Endothelial cell of umbilical vein (primary cell): ENCODE results near the gene SUSD5. TPM values are rescaled to one million over a fixed set of nuclear protein-coding genes. Genes with fewer than 3 reads are reported as not detected.

Experiments
- BruUV-seq: library from RNA; stranded (reverse); fragments of 400-500 nt; replicated peaks from 2 replicates; lab custom pipeline; 2021; lab: Mats Ljungman, UMichigan
- CTCF ChIA-PET: fragments of 300-600, 350-600 bp; sonication (Branson Sonifier 250); formaldehyde crosslinking; loops from one replicate; lab custom pipeline; 2021; ENCODE audit warnings: antibody characterized with exemption, inconsistent platforms; lab: Charles Lee
- POLR2A ChIA-PET: fragments of 300-600, 350-600 bp; sonication (Branson Sonifier 250); formaldehyde crosslinking; loops from one replicate; lab custom pipeline; 2021; ENCODE audit warnings: antibody characterized with exemption, inconsistent platforms; lab: Charles Lee
- DNase-seq: peaks from one replicate; pipeline ENCODE4 v3.0.0-alpha.2; 2011; ENCODE audit warnings: low read depth, low spot score
- FAIRE-seq: peaks from 2 replicates; lab custom pipeline; 2011; peaks lifted over from hg19 to GRCh38; lab: Jason Lieb, UNC
- H2AFZ ChIP-seq: 2 replicates; pipeline ENCODE4 v1.6.0; 2012; ENCODE audit warnings: low read depth, low read length, control low read depth, inconsistent platforms
- H3K27ac ChIP-seq: 2 replicates; pipeline ENCODE4 v1.5.1; 2011; ENCODE audit warnings: low read depth, mild to moderate bottlenecking, control low read depth, low read length, moderate library complexity; ENCODE audit not compliant: insufficient read depth
- H3K27me3 ChIP-seq, 2 experiments: 2 replicates each; pipeline versions ENCODE4 v1.6.0 to v1.6.1; 2011; ENCODE audit warnings: low read length in 2 of 2, mixed read lengths in 1 of 2; ENCODE audit not compliant: control insufficient read depth in 2 of 2, insufficient read depth in 2 of 2
- H3K36me3 ChIP-seq, 2 experiments: 2 replicates in 1 of 2; 3 replicates in 1 of 2; pipeline ENCODE4 v1.5.1; 2011; ENCODE audit warnings: low read length in 2 of 2, mild to moderate bottlenecking in 1 of 2, moderate library complexity in 1 of 2; ENCODE audit not compliant: control insufficient read depth in 2 of 2, insufficient read depth in 2 of 2; ENCODE audit errors: extremely low read depth in 1 of 2
- H3K4me1 ChIP-seq: 3 replicates; pipeline ENCODE4 v1.5.1; 2011; ENCODE audit warnings: mild to moderate bottlenecking, low read length; ENCODE audit not compliant: control insufficient read depth, insufficient read depth; ENCODE audit errors: extremely low read depth
- H3K4me2 ChIP-seq: 2 replicates; pipeline ENCODE4 v1.6.1; 2011; ENCODE audit warnings: low read length, control low read depth, mixed read lengths; ENCODE audit not compliant: insufficient read depth
- H3K4me3 ChIP-seq, 3 experiments: fragments of 200-600 bp in 1 of 3; sonication (generic), shearing (Covaris generic) in 1 of 3; replicated peaks in 1 of 3; 2 replicates each; pipeline ENCODE4 v1.5.1; 2011 to 2016; ENCODE audit warnings: control low read depth in 3 of 3, low read length in 3 of 3, mild to moderate bottlenecking in 2 of 3, inconsistent platforms in 1 of 3, low read depth in 1 of 3, moderate library complexity in 1 of 3; ENCODE audit not compliant: insufficient read depth in 1 of 3
- H3K79me2 ChIP-seq: 2 replicates; pipeline ENCODE4 v1.6.0; 2012; ENCODE audit warnings: low read length, inconsistent platforms; ENCODE audit not compliant: control insufficient read depth, insufficient read depth
- H3K9ac ChIP-seq: replicated peaks from 2 replicates; pipeline ENCODE3; 2011; ENCODE audit warnings: low read length, control low read depth; ENCODE audit not compliant: insufficient read depth; ENCODE audit errors: extremely low read depth
- H3K9me1 ChIP-seq: replicated peaks from 3 replicates; pipeline ENCODE4 v1.6.0; 2011; ENCODE audit warnings: mild to moderate bottlenecking, low read length; ENCODE audit not compliant: control insufficient read depth, insufficient read depth; ENCODE audit errors: extremely low read depth
- H3K9me3 ChIP-seq: replicated peaks from 2 replicates; pipeline ENCODE4 v1.5.1; 2012; ENCODE audit warnings: low read length, inconsistent platforms; ENCODE audit not compliant: control insufficient read depth, insufficient read depth
- H4K20me1 ChIP-seq: replicated peaks from 2 replicates; pipeline ENCODE3; 2011; ENCODE audit warnings: mild to moderate bottlenecking, low read length; ENCODE audit not compliant: control insufficient read depth, insufficient read depth; ENCODE audit errors: extremely low read depth
- CTCF ChIP-seq, 2 donors: IDR thresholded peaks; 1 replicate in 1 of 2; 2 replicates in 1 of 2; pipeline ENCODE4 v1.5.1; 2011; ENCODE audit warnings: low read length in 2 of 2, mild to moderate bottlenecking in 2 of 2, moderate library complexity in 2 of 2, control low read depth in 1 of 2, inconsistent platforms in 1 of 2, low read depth in 1 of 2; ENCODE audit not compliant: insufficient read depth in 1 of 2; ENCODE audit errors: extremely low read depth in 1 of 2
- EZH2 ChIP-seq: IDR thresholded peaks from 2 replicates; pipeline ENCODE4 v1.6.1; 2012; ENCODE audit warnings: borderline replicate concordance, low read depth, mild to moderate bottlenecking, moderate library complexity, low read length, inconsistent platforms; ENCODE audit not compliant: severe bottlenecking
- FOS ChIP-seq: IDR thresholded peaks from 2 replicates; pipeline ENCODE4 v1.6.1; 2011; ENCODE audit warnings: mild to moderate bottlenecking, low read length, moderate library complexity, borderline replicate concordance; ENCODE audit not compliant: insufficient read depth
- GATA2 ChIP-seq: IDR thresholded peaks from 2 replicates; pipeline ENCODE4 v1.7.0; 2011; ENCODE audit warnings: low read depth, mild to moderate bottlenecking, moderate library complexity, mixed read lengths, low read length; ENCODE audit not compliant: insufficient read length, insufficient read depth
- JUN ChIP-seq: IDR thresholded peaks from 2 replicates; pipeline ENCODE4 v1.6.1; 2011; ENCODE audit warnings: borderline replicate concordance, low read depth; ENCODE audit not compliant: insufficient read length, insufficient read depth
- MAX ChIP-seq: IDR thresholded peaks from 2 replicates; pipeline ENCODE4 v1.6.1; 2011; ENCODE audit not compliant: insufficient read depth, insufficient read length
- MYC ChIP-seq: IDR thresholded peaks from one replicate; pipeline ENCODE4 v1.6.1; 2011; ENCODE audit warnings: mild to moderate bottlenecking, low read depth, low read length
- POLR2A ChIP-seq: IDR thresholded peaks from 2 replicates; pipeline ENCODE4 v1.6.1; 2012; ENCODE audit warnings: low read depth, mild to moderate bottlenecking, control low read depth, low read length
- POLR2AphosphoS5 ChIP-seq: IDR thresholded peaks from 2 replicates; pipeline ENCODE4 v1.6.1; 2012; ENCODE audit warnings: low read depth, mild to moderate bottlenecking, control low read depth, low read length, moderate library complexity; ENCODE audit not compliant: insufficient read depth
- dilution Hi-C: fragments of 300-500 bp; cut with MboI; formaldehyde crosslinking; loops from one replicate; pipeline ENCODE4 v1.15.0; 2019; ENCODE audit warnings: low sequenced_read_pairs; ENCODE audit not compliant: extremely low pct_ligation_motif_present
- intact Hi-C: fragments of 100-400 bp; cut with micrococcal nuclease; formaldehyde crosslinking; loops from one replicate; pipeline ENCODE4 v1.10.0; 2022
- polyA plus RNA-seq, 4 experiments: library from polyadenylated mRNA; depleted of rRNA in 3 of 4; stranded (reverse) in 3 of 4; unstranded in 1 of 4; fragments of >200 nt; gene quantifications; 2 replicates each; pipeline versions ENCODE4 v1.2.1 to v1.2.3, GENCODE V29; 2011 to 2012; ENCODE audit warnings: missing spikeins in 1 of 4
- total RNA-seq: library from RNA; stranded (reverse); gene quantifications from 2 replicates; pipeline ENCODE4 v1.2.3, GENCODE V29; 2021

SUSD5 gene
- total and polyA plus RNA-seq, 2 donors (not counting 3 experiments of a cell fraction or from before 2014, with no cell fraction given): 7.7 to 18.8 TPM

DNA sequence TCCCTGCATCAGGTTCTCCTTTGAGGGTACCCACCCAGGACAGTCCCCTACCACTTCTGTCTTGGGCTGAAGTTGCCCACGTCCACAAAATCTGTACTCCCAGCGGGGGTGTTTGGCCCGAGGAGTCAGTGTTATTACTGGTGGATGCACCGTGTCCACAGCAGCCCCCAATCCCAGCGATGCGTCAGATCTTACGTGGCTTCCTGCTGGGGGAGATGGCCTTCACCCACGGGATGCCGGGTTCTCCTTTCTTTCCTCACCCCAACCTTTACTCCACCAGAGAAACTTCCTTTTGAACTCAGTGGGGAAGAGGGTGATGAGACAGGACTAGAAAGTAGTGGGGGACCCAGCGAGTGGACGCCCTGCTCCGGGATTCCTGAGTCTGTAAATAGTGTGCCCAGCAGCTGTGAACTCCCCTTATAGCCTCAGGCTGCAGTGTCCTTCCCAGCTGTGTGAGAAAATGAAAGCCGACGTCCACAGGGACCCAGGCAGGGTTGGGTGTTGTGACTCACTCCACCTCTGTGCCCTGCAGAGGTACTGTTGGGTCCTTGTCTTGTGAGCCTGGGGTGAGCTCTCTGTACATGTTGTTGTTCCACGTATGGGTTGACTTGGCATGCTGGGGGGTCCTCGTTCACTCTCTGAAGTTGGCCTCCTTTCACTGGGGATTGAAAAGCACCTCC is 73.2 kb downstream of the SUSD5 start:
- H3K27me3 ChIP-seq: no peaks in the 10 kb centered on the region
- H3K36me3 ChIP-seq: peaks cover 5 to 10% of the 10 kb centered on the region in 2 experiments
- peaks cover 3% of the 10 kb centered on the region for H3K4me1 ChIP-seq
- H3K9ac ChIP-seq: no peak overlapping the region
- no peak for TF ChIP-seq MYC
- TF ChIP-seq JUN: no peak
- no peak for TF ChIP-seq POLR2AphosphoS5
- TF ChIP-seq GATA2: no peak
- no peak for TF ChIP-seq POLR2A
- no peak for TF ChIP-seq FOS
- TF ChIP-seq EZH2: no peak
- no peak for TF ChIP-seq MAX
- TF ChIP-seq CTCF (IDR thresholded peaks at IDR 0.05; ENCODE audit: extremely low read depth in 1 of 2, insufficient read depth in 1 of 2, low read depth in 1 of 2, low read length in 2 of 2): no peak
- no peak overlapping the region for H3K4me2 ChIP-seq
- H3K27ac ChIP-seq: no peak overlapping the region
- no peak overlapping the region for H3K4me3 ChIP-seq
- H3K79me2 ChIP-seq: no peaks in the 10 kb centered on the region
- intact Hi-C loops: no loop called here
- H2AFZ ChIP-seq: no peak overlapping the region
- no peaks in the 10 kb centered on the region for H4K20me1 ChIP-seq
- ChIA-PET POLR2A (no interaction called here), CTCF (interaction anchor here (1.8 to 3.8 kb wide), 3 partner anchors 10 to 227 kb away, joined by 8 to 18 read pairs (median 17); no protein-coding TSS in a partner anchor)
- DNase-seq (no peak), FAIRE-seq (no peak)
- no peaks in the 10 kb centered on the region for H3K9me3 ChIP-seq
- dilution Hi-C loops: no loop called here
- BruUV-seq: no TSS peak
- H3K9me1 ChIP-seq: no peaks in the 10 kb centered on the region
